OCI-LY7 (cell line): ENCODE data around the gene SEMA4D. TPM values are rescaled to one million over a fixed set of nuclear protein-coding genes. Genes with fewer than 3 reads are reported as not detected.

Experiments used
- BruUV-seq: library from RNA; stranded (reverse); fragments of 400-500 nt; replicated peaks from 2 replicates; lab custom pipeline; 2021; lab: Mats Ljungman, UMichigan
- CTCF ChIA-PET: fragments of 300-600 bp; sonication (Branson Sonifier 250); formaldehyde crosslinking; loops from one replicate; lab custom pipeline; 2022; ENCODE audit warnings: antibody characterized with exemption; ENCODE audit not compliant: unreplicated experiment; lab: Charles Lee
- POLR2A ChIA-PET: fragments of 300-600 bp; sonication (Branson Sonifier 250); formaldehyde crosslinking; loops from one replicate; lab custom pipeline; 2022; ENCODE audit warnings: antibody characterized with exemption; lab: Charles Lee
- DNase-seq: peaks from one replicate; pipeline ENCODE4 v3.0.0-alpha.2; 2015; ENCODE audit warnings: low spot score
- H2AFZ ChIP-seq: fragments of 200-600 bp; sonication (generic), shearing (Covaris generic); 2 replicates; pipeline ENCODE4 v1.6.1; 2014; ENCODE audit warnings: mild to moderate bottlenecking, antibody characterized with exemption, low read length, moderate library complexity
- H3K27ac ChIP-seq: fragments of 200-600 bp; sonication (generic); 2 replicates; pipeline ENCODE4 v1.5.1; 2014; ENCODE audit warnings: mixed run types, low read depth, mild to moderate bottlenecking, moderate library complexity, low read length, inconsistent platforms; ENCODE audit not compliant: poor library complexity, severe bottlenecking
- H3K36me3 ChIP-seq: fragments of 200-600 bp; sonication (generic); 2 replicates; pipeline ENCODE4 v1.6.1; 2014; ENCODE audit warnings: mild to moderate bottlenecking, antibody characterized with exemption, low read length, moderate library complexity, mixed read lengths; ENCODE audit not compliant: insufficient read depth
- H3K4me1 ChIP-seq: fragments of 200-600 bp; sonication (generic); 2 replicates; pipeline ENCODE4 v1.5.1; 2014; ENCODE audit warnings: mild to moderate bottlenecking, low read length; ENCODE audit not compliant: insufficient read depth, poor library complexity, severe bottlenecking
- H3K4me2 ChIP-seq: fragments of 200-600 bp; sonication (generic); 2 replicates; pipeline ENCODE4 v1.6.1; 2014; ENCODE audit warnings: mild to moderate bottlenecking, low read length
- H3K4me3 ChIP-seq: fragments of 200-600 bp; sonication (generic); 2 replicates; pipeline ENCODE4 v1.5.1; 2014; ENCODE audit warnings: mild to moderate bottlenecking, low read depth, low read length; ENCODE audit not compliant: poor library complexity, severe bottlenecking
- H3K79me2 ChIP-seq: fragments of 200-600 bp; sonication (generic); 2 replicates; pipeline ENCODE4 v1.6.1; 2016; ENCODE audit warnings: low read depth, mild to moderate bottlenecking, low read length, moderate library complexity, mixed read lengths; ENCODE audit not compliant: insufficient read depth
- H3K9me2 ChIP-seq: fragments of 200-600 bp; sonication (generic); 2 replicates; pipeline ENCODE4 v1.6.1; 2016; ENCODE audit warnings: mild to moderate bottlenecking, low read length, mixed read lengths; ENCODE audit not compliant: insufficient read depth
- H3K9me3 ChIP-seq: fragments of 200-600 bp; sonication (generic); 2 replicates; pipeline ENCODE4 v1.6.1; 2014; ENCODE audit warnings: mild to moderate bottlenecking, mixed run types, low read length, mixed read lengths
- H4K20me1 ChIP-seq: fragments of 200-600 bp; sonication (generic); 2 replicates; pipeline ENCODE4 v1.6.1; 2014; ENCODE audit warnings: mild to moderate bottlenecking, antibody characterized with exemption, low read length, moderate library complexity, mixed read lengths; ENCODE audit not compliant: insufficient read depth
- EZH2phosphoT487 ChIP-seq: fragments of 200-600 bp; sonication (generic); IDR thresholded peaks from 2 replicates; pipeline ENCODE4 v1.6.1; 2018; ENCODE audit warnings: low read depth, borderline replicate concordance, mild to moderate bottlenecking, mixed run types, antibody characterized with exemption, low read length, moderate library complexity, mixed read lengths
- intact Hi-C: fragments of 100-400 bp; cut with micrococcal nuclease; formaldehyde crosslinking; loops from one replicate; pipeline ENCODE4 v1.10.0; 2022; ENCODE audit not compliant: unreplicated experiment
- total RNA-seq, 2 experiments: library from RNA; depleted of rRNA in 1 of 2; stranded (reverse); fragments of >200 nt in 1 of 2; shearing (Covaris generic) in 1 of 2; gene quantifications; 2 replicates each; pipeline ENCODE4 v1.2.3, GENCODE V29; 2014 to 2022
- TF ChIP-seq, protein P1 (sequence below): fragments of 200-600 bp; sonication (generic); conservative IDR thresholded peaks from 2 replicates; pipeline ENCODE4 v1.5.1; 2014; ENCODE audit warnings: mild to moderate bottlenecking, antibody characterized with exemption, low read length, moderate library complexity, mixed read lengths

SEMA4D gene
- total RNA-seq, 2 experiments from 2014 or later: 28.5 to 60.5 TPM

GRCh38 chr9:89339807-89340206, 158.1 kb downstream of the SEMA4D start:
- intact Hi-C loops: no loop called here
- ChIA-PET POLR2A (no interaction called here), CTCF (no interaction called here)
- H3K27ac ChIP-seq: no peak overlapping the region
- DNase-seq: no peak
- H3K9me3 ChIP-seq: no peaks in the 10 kb centered on the region
- H3K36me3 ChIP-seq: peaks cover 97% of the 10 kb centered on the region
- no peaks in the 10 kb centered on the region for H3K9me2 ChIP-seq
- no peak overlapping the region for H2AFZ ChIP-seq
- H3K79me2 ChIP-seq: no peaks in the 10 kb centered on the region
- no TSS peak for BruUV-seq
- H3K4me1 ChIP-seq: no peaks in the 10 kb centered on the region
- TF ChIP-seq, protein P1, sequence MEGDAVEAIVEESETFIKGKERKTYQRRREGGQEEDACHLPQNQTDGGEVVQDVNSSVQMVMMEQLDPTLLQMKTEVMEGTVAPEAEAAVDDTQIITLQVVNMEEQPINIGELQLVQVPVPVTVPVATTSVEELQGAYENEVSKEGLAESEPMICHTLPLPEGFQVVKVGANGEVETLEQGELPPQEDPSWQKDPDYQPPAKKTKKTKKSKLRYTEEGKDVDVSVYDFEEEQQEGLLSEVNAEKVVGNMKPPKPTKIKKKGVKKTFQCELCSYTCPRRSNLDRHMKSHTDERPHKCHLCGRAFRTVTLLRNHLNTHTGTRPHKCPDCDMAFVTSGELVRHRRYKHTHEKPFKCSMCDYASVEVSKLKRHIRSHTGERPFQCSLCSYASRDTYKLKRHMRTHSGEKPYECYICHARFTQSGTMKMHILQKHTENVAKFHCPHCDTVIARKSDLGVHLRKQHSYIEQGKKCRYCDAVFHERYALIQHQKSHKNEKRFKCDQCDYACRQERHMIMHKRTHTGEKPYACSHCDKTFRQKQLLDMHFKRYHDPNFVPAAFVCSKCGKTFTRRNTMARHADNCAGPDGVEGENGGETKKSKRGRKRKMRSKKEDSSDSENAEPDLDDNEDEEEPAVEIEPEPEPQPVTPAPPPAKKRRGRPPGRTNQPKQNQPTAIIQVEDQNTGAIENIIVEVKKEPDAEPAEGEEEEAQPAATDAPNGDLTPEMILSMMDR: no peak
- no peak for TF ChIP-seq EZH2phosphoT487
- no peak overlapping the region for H3K4me2 ChIP-seq
- no peaks in the 10 kb centered on the region for H4K20me1 ChIP-seq
- H3K4me3 ChIP-seq: no peak overlapping the region

GRCh38 chr9:89330513-89330912, 167.4 kb downstream of the SEMA4D start:
- Histone ChIP-seq H2AFZ (no peak overlapping the region), H3K4me1 (no peaks in the 10 kb centered on the region), H3K4me2 (no peak overlapping the region), H3K27ac (no peak overlapping the region), H3K79me2 (peaks cover under 1% of the 10 kb centered on the region; the same call in 1 of the 2 replicates), H3K9me3 (no peaks in the 10 kb centered on the region), H3K9me2 (no peaks in the 10 kb centered on the region), H3K36me3 (peaks cover 99% of the 10 kb centered on the region), H4K20me1 (no peaks in the 10 kb centered on the region), H3K4me3 (no peak overlapping the region)
- intact Hi-C loops: no loop called here
- ChIA-PET CTCF (interaction anchor here (0.6 kb wide), 1 partner anchor 214 kb away, joined by 5 read pairs; no protein-coding TSS in a partner anchor), POLR2A (interaction anchor here (0.6 to 1.5 kb wide), 2 partner anchors 10 to 157 kb away, joined by 3 to 6 read pairs; no protein-coding TSS in a partner anchor)
- TF ChIP-seq, protein P1: no peak
- TF ChIP-seq EZH2phosphoT487: no peak
- DNase-seq: no peak
- BruUV-seq: no TSS peak

DNA sequence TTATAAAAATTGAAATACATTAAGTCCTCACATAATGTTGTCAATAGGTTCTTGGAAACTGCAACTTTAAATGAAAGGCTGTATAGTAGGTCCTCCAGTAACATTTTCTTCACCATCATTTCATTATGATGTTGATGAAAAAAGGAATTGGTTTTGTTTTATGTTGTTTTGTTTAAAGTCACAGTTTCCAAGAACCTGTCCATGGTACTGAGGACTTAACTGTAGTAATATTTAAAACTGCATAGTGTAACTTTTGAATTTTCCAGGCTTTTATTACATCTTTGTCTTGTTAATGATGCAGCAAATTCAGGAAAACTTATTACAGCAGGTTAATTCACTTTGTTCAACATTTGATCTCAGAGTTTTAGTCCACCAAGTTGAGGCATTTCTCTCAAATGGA, 168.0 kb downstream of the SEMA4D start:
- H3K4me1 ChIP-seq: no peaks in the 10 kb centered on the region
- CTCF ChIA-PET: no interaction called here
- peaks cover 97% of the 10 kb centered on the region for H3K36me3 ChIP-seq
- H4K20me1 ChIP-seq: no peaks in the 10 kb centered on the region
- H3K9me3 ChIP-seq: no peaks in the 10 kb centered on the region
- BruUV-seq: no TSS peak
- no peak overlapping the region for H3K27ac ChIP-seq
- H3K79me2 ChIP-seq: peaks cover 7% of the 10 kb centered on the region; the same call in 1 of the 2 replicates
- no peak for TF ChIP-seq EZH2phosphoT487
- TF ChIP-seq, protein P1: no peak
- no peak overlapping the region for H3K4me2 ChIP-seq
- POLR2A ChIA-PET: no interaction called here
- no peaks in the 10 kb centered on the region for H3K9me2 ChIP-seq
- H2AFZ ChIP-seq: no peak overlapping the region
- intact Hi-C loops: no loop called here
- no peak for DNase-seq
- H3K4me3 ChIP-seq: no peak overlapping the region
